HG03039 (cell line): Measurements from ENCODE around the gene ALOXE3.
"Not testable (repeated sequence)": the region's sequence is repeated elsewhere in the genome, so short reads cannot be mapped to it uniquely, and the experiment has no call there.

Experiments
- ATAC-seq: cut with Tn5 transposase; IDR thresholded peaks from one replicate; pipeline ENCODE4 v1.9.1; 2021; ENCODE audit warnings: mild to moderate bottlenecking, moderate library complexity; ENCODE audit not compliant: unreplicated experiment

ALOXE3 gene

DNA sequence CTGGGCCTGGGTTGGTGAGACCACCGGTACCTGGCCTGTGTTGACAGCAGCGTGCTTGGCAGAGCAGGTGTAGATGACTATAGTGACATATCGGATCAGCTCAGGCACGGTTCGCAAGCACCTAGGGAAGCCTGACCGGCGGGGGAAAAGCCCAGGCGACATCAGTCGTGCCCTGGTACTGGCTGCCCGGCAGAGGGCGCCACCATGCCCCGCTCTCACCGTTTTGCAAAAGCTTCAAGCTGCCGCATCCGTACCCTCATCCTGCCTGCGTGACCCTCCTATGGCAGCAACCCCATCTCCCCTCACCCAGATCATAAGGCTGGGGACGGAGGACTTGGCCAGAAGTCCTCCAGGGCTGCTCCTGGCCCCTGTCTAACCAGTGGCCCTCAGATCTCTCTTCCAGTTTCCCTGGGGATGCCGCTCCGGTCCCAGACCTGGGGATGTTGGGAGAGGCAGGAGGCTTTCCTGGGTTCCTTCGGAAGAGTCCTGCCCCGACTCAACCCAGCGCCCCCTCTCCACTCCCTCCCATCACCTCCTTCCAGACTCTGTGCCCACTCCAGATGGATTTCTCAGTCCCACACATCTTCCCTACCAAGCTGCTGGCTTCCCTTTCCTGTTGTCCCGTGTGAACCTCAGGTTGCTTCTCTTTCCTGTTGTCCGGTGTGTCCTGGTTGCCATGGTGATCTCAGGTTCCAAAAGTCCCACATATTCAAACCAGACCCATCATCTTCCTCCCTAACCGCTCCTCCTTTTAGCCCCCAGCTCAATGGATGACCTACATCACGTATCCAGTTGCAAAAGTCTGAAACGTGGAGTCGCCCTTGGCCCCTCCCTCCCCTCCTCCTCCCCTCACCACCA lies 44.5 kb downstream of the ALOXE3 start:
- ATAC-seq = no peak

DNA sequence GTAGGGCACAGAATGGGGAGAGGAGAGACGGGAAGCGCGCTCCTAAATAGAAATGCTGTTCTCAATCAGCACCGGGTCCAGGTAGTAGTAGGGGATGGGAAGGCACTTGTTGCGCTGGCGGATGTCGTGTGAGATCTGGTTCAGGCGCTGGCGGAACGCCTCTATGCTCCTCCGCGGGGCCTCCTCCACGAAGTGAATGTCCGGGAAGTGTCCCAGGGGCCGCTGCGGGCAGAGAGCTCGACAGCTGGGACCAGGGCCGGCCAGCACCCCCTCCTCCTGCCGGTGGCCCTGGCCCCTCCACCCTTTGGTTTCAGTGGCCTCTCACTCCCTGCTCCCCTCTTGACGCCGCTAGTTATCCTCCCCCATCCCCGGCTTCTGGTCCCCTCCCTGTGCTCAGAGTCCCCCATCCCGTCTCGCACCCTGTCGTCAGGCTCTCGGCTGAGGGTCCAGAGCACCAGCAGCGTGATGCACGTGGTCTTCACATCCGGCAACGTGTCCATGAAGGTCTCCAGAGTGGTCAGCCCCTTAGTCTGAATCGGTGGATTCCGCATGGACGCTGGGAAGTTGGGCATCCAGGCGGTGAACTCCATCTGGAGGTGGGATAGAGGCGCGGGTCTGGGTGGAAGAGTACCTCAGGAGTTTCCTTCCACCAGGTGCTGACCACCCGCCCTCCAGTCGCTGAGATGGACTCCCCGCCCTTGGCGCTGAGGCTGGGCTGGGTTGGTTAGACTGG lies 45.4 kb downstream of the ALOXE3 start:
- no peak for ATAC-seq

DNA sequence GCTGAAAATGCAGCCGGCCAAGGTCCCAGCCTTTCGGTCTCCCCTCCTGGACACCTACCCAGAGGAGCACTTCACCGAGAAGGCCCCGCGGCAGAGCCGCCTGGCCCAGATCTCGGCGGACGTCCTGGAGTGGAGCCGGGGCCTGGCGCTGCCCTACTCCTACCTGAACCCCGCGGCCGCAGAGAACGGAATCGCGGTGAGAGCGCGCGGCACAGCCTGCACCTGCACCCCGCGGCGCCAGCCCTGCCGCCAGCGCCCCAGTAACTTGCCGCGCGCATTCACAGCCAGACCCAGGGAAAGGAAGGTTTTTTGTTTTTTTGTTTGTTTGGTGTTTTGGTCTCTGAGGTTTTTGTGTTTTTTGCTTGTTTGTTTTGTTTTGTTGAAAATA lies 46.0 kb downstream of the ALOXE3 start:
- no peak for ATAC-seq

DNA sequence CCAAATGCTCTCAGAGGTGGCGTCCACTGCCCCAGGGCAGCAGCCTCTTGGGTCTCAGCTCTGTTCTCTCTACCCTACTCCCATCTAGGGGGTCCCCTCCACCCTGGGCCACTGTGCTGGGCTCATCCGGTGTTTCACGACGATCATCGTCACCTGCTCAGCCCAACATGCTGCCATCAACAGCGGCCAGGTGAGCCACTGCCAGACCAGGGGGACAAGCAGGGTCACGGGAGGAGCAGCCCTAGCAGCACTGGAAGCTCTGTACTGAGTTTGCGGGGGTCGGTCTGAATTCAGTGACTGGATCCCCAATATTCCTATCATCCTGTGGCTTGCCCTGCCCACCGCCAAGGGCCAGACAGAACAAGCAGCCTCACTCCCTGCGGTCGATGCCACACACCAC lies 46.8 kb downstream of the ALOXE3 start:
- no peak for ATAC-seq

DNA sequence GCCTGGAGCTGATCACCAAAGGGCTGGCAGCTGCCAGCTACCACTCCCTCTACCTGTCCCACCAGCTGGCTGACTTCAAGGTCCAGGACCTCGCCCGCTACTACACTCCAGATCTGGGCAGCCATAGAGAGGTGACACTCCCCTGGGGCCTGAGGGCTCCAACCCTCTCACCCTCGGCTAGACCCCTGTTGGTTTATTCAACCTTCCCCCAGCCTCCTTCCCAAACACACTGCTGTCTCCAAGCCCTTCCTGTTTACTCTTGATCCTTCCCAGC lies 48.8 kb downstream of the ALOXE3 start:
- no peak for ATAC-seq

- ATAC-seq = no peak
Measured at GRCh38 chr17:8068736-8069586, 49.4 kb downstream of the ALOXE3 start.

- ATAC-seq = no peak
Measured at GRCh38 chr17:8067806-8068205, 50.5 kb downstream of the ALOXE3 start.

GRCh38 chr17:8066841-8067775 lies 51.2 kb downstream of the ALOXE3 start:
- ATAC-seq = no peak

DNA sequence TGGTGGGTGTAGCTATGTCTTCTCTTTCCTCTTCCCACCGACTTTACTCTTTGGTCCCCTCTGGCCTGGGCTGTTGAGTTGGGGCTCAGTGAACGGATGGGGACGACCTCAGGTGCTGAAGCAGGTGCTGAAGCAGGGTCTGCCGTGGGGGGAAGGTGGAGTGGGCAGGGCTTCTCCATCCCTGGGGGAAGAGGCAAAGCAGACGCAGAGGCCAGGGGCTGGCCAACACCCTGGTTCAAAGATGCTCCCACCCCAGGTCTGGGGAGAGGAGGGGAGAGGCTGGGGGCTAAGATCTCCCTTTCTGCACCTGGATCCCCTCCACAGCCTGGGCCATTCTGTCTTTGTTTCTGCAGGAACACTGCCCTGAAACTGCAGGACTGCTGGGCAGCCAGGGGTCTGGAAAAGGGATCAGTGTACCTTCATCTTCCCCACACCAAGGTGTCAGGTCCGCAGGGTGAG lies 53.7 kb downstream of the ALOXE3 start:
- ATAC-seq = no peak

DNA sequence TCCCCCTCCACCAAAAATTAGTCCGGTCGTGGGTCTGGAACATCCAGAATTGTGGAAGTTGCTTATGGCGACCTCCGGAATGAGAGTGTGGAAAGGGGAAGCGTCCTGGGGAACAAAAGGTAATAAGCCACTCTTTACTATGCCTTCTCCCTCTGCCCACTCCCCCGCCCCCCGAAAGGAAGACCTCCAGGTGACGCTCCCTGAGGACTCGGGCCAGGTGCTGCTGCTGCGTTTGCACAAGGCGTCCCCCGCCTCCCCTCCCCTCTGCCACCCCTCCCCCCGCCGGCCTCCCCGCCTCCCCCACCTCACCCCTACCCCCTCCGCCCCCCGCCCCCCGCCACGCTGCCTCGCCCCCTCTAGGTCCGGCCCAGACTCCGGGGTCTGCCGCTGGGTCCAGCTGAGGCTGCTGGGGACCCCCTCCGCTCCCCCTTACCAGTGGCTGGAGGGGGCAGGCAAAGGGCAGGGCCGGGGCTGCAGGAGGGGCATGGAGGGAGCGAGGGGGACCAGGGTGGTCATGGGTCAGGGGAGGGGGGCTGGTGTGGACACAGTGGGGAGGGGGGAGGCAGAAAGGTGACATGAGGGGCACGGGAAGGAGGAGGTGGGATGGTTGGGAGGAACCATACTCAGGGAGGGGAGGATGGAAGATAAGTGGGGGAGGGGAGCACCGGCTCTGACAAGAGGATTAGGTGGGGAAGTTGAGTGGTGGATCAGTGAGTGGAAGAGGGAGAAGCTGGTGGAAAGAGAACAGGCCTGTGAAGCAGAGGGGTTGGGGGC lies 54.4 kb downstream of the ALOXE3 start:
- ATAC-seq = no peak

- ATAC-seq = no peak
Measured at GRCh38 chr17:8062807-8063483, 55.4 kb downstream of the ALOXE3 start.

- ATAC-seq = no peak
Measured at GRCh38 chr17:8062435-8062806, 55.9 kb downstream of the ALOXE3 start.

- not testable (repeated sequence) for ATAC-seq
Measured at GRCh38 chr17:8061851-8062250, 56.5 kb downstream of the ALOXE3 start.

DNA sequence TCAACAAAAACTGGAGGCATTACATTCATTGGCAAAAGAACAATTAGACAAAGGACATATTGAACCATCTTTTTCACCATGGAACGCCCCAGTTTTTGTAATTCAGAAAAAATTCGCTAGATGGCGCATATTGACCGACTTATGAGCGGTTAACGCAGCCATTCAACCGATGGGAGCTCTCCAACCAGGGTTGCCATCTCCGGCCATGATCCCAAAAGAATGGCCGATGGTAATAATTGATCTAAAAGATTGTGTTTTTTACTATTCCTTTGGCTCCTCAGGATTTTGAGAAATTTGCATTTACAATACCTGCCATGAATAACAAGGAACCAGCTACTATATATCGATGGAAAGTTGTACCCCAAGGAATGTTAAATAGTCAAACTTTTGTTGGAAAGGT lies 58.0 kb downstream of the ALOXE3 start:
- no peak for ATAC-seq

DNA sequence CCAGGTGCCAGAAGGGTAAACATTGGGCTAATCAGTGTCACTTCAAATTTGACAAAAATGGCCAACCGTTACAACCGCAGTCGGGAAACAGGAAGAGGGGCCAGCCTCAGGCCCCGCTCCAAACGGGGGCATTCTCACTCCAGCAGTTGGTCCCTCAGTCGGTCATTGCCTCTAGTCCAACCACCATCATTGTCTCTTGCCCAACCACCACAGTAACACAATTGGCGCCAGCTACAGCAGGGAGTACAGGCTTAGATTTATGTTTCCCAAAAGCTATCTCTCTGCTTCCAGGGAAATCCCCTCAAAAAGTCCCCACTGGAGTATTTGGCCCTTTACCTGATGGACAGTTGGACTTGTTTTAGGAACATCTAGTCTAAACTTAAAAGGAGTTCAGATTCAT lies 59.2 kb downstream of the ALOXE3 start:
- ATAC-seq = no peak

GRCh38 chr17:8057691-8058114 lies 60.6 kb downstream of the ALOXE3 start:
- ATAC-seq = no peak

DNA sequence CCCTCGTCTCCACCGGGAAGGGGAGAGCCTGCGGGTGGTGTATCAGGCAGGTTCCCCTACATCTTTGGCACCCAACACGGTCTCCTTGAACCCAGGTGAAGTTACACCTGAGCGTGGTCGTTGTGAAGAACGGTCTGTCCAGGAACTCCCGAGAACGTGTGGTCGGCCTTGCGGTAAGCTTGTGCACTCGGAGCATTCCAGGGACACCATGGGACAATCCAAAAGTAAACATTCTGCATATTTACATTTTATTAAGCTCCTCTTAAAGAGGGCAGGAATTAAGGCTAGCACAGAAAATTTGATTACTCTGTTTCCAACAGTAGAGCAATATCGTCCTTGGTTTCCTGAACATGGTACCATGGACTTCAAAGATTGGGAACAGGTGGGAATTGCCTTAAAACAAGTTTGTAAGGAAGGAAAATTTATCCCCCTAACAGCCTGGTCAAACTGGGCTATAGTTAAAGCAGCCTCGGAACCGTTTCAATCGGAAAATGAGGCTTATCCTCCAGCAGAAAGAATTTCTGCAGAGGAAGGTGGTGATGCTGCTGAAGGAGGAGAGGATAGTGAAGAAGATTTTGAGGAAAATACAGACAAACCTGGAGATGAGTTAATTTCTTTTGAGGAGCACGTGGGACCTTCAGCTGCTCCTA lies 61.2 kb downstream of the ALOXE3 start:
- no peak for ATAC-seq

DNA sequence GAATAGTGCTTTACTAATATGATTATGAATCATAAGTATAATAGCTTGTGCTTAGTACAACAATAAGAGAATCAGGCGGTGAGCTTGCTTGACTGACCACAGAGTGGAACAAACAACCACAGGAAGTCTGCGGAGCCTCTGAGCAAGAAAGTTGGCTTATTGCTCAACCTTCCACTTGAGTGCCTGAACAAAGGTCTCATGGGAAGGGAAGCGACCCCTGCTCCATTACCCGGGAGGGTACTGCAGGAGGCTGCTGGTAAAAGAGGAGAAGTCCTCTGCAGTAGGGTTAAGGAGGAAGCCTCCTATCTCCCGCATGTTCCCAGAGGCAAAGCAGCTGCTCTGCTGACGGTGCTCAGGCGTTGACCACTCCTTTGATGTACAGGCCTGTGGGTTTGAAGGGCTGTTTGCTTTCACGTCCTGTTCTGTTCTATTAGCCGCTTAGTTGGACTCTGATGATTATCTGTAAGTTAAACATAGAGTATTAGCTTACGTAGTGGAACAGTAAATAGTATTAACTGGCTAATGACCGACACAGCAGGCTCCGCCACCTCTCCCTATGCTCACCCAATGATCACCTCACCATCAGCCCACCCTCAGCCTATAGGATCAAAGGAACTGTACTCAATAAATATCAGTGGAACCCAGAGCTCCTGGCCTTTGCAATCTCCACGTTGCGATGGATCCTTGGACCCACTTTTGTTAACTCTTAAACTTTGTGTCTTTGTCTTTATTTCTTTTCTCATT lies 61.9 kb downstream of the ALOXE3 start:
- no peak for ATAC-seq
